GM13977 (cell line): ENCODE measurements around the gene ASTE1.
A peak's percentile ranks its signal among the peaks of the same experiment; 100 is the strongest.

Experiments used
- DNase-seq: peaks from one replicate; pipeline ENCODE4 v3.0.0; 2012; ENCODE audit warnings: low spot score
- CTCF ChIP-seq: IDR thresholded peaks from 2 replicates; pipeline ENCODE4 v1.5.1; 2012; ENCODE audit warnings: mild to moderate bottlenecking, control low read depth; ENCODE audit not compliant: insufficient read depth; ENCODE audit errors: extremely low read depth, missing control alignments
- in situ Hi-C: fragments of 300-500 bp; cut with MboI; formaldehyde crosslinking; loops from one replicate; pipeline ENCODE4 v1.12.0; 2022; ENCODE audit warnings: low sequenced_read_pairs, low pct_unique_long_range_greater_than_20kb, mixed read lengths, inconsistent platforms; ENCODE audit not compliant: unreplicated experiment

The ASTE1 gene

GRCh38 chr3:131033480-131034080, 7.0 kb upstream of the ASTE1 start:
- in situ Hi-C loops, result loop anchor here (25.0 kb wide), 3 partner anchors 504 to 1154 kb away; no protein-coding TSS in a partner anchor
- peak; percentile 54 for TF ChIP-seq CTCF
- DNase-seq, result peak; percentile 50

GRCh38 chr3:131031660-131032059, 5.0 kb upstream of the ASTE1 start:
- TF ChIP-seq CTCF, result no peak
- in situ Hi-C loops, result loop anchor here (25.0 kb wide), 3 partner anchors 506 to 1156 kb away; no protein-coding TSS in a partner anchor
- DNase-seq, result no peak

- no peak for TF ChIP-seq CTCF
- no peak for DNase-seq
- in situ Hi-C loops, result loop anchor here (25.0 kb wide), 3 partner anchors 508 to 1158 kb away; no protein-coding TSS in a partner anchor
Measured at GRCh38 chr3:131028844-131029243, 2.2 kb upstream of the ASTE1 start.

GRCh38 chr3:131025539-131025938, 1.1 kb downstream of the ASTE1 start:
- TF ChIP-seq CTCF, result no peak
- no peak for DNase-seq
- in situ Hi-C loops, result loop anchor here (25.0 kb wide), 3 partner anchors 512 to 1162 kb away; no protein-coding TSS in a partner anchor

- DNase-seq, result no peak
- TF ChIP-seq CTCF, result no peak
- in situ Hi-C loops, result no loop called here
Measured at GRCh38 chr3:131020122-131020693, 6.4 kb downstream of the ASTE1 start.

- DNase-seq, result no peak
- TF ChIP-seq CTCF, result no peak
- in situ Hi-C loops, result no loop called here
Measured at GRCh38 chr3:131018970-131019369, 7.7 kb downstream of the ASTE1 start.
